HG03378 (cell line): ENCODE measurements around the gene SAMHD1.
"Not testable (repeated sequence)": the region's sequence is repeated elsewhere in the genome, so short reads cannot be mapped to it uniquely, and the experiment has no call there.

Experiments
- ATAC-seq: cut with Tn5 transposase; IDR thresholded peaks from one replicate; pipeline ENCODE4 v1.9.1; 2021; ENCODE audit warnings: mild to moderate bottlenecking, moderate library complexity; ENCODE audit not compliant: unreplicated experiment

SAMHD1 gene

DNA sequence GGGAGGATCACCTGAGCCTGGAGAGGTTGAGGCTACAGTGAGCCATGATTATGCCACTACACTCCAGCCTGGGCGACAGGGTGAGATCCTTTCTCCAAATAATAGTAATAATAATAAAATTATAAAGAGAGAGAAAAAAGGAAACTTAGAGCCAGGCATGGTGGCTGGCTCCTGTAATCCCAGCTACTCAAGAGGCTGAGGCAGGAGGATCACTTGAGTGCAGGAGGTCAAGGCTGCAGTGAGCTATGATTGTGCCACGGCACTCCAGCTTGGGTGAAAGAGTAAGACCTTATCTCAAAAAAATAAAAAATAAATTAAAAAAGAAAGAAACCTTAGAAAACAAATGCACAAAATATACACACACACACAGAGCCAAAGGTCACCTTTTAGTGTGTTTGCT, 5.2 kb upstream of the SAMHD1 start:
- ATAC-seq: no peak

DNA sequence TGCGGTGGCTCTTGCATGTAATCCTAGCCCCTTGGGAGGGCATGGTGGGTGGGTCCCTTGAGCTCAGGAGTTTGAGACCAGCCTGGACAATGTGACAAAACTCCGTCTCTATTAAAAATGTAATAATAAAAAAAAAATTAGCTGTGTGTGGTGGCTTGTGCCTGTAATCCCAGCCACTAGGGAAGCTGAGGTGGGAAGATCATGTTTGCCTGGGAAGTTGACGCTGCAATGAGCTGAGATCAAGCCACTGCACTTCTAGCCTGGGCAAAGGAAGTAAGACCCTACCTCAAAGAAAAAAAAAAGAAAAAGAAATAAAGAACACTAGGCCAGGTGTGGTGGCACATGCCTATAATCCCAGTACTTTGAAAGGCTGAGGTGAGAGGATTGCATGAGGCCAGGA, 4.5 kb upstream of the SAMHD1 start:
- ATAC-seq: no peak

DNA sequence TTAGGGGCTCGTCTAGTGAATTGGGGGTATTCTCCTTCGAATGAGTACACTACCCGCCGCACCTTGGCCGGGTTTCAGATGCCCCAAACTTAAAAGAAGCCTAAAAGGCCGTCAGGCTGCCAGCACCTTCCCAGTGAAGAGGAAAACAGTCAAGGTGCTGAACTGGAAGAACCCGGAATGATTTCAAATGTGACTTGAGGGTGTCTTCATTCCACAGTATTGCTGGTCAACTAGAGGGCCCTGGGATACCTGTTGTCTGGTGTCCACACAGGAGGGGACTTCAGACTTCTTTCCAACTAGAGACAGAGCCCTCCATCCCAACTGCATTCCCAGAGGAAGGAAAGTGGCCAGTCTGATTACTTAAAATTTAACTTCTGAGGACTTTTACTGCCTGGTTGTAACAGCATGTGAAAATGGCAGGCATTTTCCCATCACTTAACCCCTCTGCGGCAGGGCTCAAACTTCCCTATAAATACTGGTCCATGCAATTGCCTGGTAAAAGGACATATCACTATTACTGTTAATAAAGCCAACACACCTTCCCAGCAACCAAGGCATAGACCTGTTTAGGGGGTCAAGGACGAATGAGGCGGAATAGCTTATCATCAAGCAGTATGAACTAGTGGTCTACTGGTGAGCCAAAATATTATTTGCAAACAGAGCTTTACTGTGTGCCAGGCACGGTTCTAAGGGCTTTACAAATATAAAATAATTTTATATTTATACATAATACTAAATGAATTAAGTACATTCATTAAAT, 651 bp upstream of the SAMHD1 start:
- ATAC-seq: no peak

GRCh38 chr20:36950414-36951197, 902 bp downstream of the SAMHD1 start:
- no peak for ATAC-seq

DNA sequence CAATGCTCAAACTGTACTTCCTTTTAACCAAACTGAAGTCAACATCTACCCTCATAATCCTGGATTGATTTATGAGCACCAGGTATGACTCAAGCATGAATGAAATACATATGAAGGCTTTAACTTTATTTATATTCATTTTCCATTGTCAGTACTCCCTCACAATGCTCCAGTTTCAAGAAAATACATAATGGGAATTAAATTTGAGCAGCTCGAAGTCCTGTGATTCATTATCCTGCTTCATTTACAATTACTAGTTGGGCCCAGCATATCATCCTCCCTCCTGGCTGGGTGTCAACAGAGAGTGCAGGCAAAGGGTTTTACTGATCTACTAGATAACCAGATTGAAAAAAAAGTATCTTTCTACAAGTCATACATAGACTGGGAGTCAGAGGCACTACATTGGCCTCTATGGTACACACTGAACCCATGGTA, 10.1 kb downstream of the SAMHD1 start:
- ATAC-seq: no peak

- ATAC-seq: no peak
Observed at GRCh38 chr20:36937402-36937770, 14.1 kb downstream of the SAMHD1 start.

DNA sequence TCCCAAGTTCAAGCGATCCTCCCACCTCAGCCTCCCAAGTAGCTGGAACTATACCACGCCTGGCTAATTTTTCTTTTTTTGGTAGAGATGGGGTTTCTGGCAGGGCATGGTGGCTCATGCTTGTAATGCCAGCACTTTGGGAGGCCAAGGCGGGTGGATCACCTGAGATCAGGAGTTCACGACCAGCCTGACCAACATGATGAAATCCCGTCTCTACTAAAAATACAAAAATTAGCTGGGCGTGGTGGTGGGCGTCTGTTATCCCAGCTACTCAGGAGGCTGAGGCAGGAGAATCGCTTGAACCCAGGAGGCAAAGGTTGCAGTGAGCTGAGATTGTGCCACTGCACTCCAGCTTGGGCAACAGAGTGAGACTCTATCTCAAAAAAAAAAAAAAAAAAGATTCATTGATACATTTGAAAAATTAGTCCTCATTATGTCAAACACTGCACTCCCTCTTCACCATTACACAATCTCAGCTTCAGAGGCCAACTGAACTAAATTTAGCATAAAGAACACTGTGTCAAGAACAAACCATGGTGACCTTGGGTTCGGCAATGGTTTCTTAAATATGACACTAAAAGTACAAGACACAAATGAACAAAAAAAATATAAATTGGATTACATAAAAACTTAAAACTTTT, 14.6 kb downstream of the SAMHD1 start:
- ATAC-seq: not testable (repeated sequence)

- ATAC-seq: no peak
Observed at GRCh38 chr20:36936341-36936740, 15.2 kb downstream of the SAMHD1 start.

- ATAC-seq: not testable (repeated sequence)
Observed at GRCh38 chr20:36933571-36933970, 17.9 kb downstream of the SAMHD1 start.

- ATAC-seq: no peak
Observed at GRCh38 chr20:36932476-36933426, 18.8 kb downstream of the SAMHD1 start.

- ATAC-seq: not testable (repeated sequence)
Observed at GRCh38 chr20:36932067-36932466, 19.4 kb downstream of the SAMHD1 start.

DNA sequence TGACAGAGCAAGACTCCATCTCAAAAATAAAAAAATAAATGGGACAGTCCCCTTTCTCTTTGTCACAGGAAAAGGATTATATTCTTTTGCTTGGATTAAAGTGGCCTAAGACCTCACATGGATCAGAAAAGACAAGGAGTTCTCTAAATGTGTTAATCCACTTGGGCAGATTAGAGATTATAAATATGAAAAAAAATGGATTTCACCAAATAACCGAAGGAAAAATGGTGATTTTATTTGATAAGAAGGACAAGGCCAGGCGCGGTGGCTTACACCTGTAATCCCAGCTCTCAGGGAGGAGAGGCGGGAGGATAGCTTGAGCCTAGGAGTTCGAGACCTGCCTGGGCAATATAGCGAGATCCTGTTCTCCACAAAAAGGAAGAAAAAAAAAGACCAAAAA, 21.8 kb downstream of the SAMHD1 start:
- ATAC-seq: no peak

DNA sequence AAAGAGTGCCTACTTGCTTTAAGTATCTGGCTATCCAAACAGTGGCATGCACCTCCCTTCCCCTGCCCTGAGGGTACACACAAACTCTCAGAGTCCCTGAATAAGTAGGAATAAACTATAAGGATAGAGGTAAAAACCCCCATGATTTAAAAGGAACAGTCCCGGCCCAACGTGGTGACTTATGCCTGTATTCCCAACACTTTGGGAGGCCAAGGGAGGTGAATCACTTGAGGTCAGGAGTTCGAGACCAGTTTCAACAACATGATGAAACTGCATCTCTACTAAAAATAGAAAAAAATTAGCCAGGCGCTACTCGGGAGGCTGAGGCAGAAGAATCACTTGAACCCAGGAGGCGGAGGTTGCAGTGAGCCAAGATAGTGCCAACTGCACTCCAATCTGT, 22.2 kb downstream of the SAMHD1 start:
- ATAC-seq: no peak

DNA sequence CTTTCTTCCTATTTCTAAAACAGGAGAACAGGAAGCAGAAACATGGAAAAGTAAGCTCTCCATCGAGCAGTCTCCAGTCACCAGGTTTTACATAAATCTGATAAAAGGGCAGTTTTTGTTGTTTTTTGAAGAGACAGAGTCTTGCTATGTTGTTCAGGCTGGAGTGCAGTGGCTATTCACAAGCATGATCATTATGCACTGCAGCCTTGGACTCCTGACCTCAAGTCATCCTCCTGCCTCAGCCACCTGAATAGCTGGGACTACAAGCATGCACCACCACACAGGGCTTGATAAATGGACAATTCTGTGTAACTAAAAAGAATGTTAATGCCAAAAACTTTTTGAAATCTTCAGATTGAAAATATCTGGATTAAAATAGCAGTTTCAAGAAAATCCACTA, 23.8 kb downstream of the SAMHD1 start:
- ATAC-seq: no peak

- ATAC-seq: no peak
Observed at GRCh38 chr20:36926653-36927200, 24.8 kb downstream of the SAMHD1 start.

DNA sequence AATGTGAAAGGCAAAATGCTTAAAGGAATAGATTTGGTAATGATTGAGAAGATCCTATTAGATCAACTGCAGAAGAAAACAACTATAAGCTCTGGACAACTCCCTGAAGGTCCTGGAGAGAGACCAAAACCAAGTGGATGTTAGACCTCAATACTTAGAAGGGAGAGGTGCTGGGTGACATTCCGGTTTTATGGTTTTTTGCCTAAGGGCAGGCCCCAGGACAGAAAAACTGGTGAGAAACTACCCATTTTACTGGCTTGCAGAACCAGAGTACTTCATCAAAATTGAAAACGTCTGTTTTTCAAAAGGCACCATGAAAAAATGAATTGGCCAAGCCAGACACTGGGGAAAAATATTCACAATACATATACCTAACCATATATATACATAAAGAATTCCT, 26.3 kb downstream of the SAMHD1 start:
- ATAC-seq: no peak

GRCh38 chr20:36924167-36925045, 27.1 kb downstream of the SAMHD1 start:
- no peak for ATAC-seq

- no peak for ATAC-seq
Observed at GRCh38 chr20:36920334-36920730, 31.2 kb downstream of the SAMHD1 start.

DNA sequence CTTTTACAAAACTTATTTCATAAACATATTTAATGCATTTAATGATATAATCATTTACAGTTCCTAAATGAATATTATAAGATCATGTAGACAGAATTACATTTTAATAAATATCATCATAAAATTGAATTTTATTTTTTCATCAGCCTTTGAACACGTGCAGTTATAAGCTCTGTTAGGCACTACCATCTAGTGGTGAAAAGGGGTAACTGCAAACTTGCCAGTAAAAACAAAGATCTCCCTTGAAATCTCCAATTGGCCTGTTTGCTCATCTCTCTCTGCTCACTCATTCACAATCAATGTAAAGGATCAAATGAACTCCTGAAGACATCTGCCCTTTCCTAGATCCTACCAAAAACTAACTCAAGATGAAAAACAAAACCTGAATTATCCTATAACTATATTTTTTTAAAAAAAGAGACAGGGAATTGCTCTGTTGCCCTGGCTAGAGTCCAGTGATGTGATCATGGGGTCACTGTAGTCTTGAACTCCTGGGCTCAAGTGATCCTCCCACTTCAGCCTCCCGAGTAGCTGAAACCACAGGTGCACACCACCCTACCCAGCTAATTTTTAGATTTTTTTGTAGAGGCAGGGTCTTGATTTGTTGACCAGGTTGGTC, 31.7 kb downstream of the SAMHD1 start:
- no peak for ATAC-seq
